ENCODE results near the gene SLC5A10. TPM values are rescaled to one million over a fixed set of nuclear protein-coding genes. Genes with fewer than 3 reads are reported as not detected.

Gene SLC5A10
- total RNA-seq, 2 experiments from 2014 or later = not detected

- Mint-ChIP-seq H3K4me3 (no peak overlapping the region), H3K27ac (no peak overlapping the region), H3K27me3 (no peaks in the 10 kb centered on the region), H3K4me1 (ENCODE audit: low read depth) (peaks cover 5% of the 10 kb centered on the region), H3K36me3 (ENCODE audit: low read depth) (peaks cover 5% of the 10 kb centered on the region), H3K9me3 (no peaks in the 10 kb centered on the region)
- ATAC-seq (no peak), DNase-seq (no peak)
- intact Hi-C loops (cut with micrococcal nuclease) = no loop called here
- ChIA-PET POLR2A (interaction anchor here (0.6 to 1.0 kb wide), 2 partner anchors 12 to 16 kb away, joined by 3 read pairs; partner anchors contain the start of gene FAM83G), CTCF (no interaction called here)
- no peak for TF ChIP-seq CTCF (IDR thresholded peaks at IDR 0.05)
Measured at GRCh38 chr17:19016881-19017280, 64.9 kb downstream of the SLC5A10 start.

GRCh38 chr17:19017401-19017800 lies 65.4 kb downstream of the SLC5A10 start:
- no peak for TF ChIP-seq CTCF (IDR thresholded peaks at IDR 0.05)
- H3K9me3 Mint-ChIP-seq = no peaks in the 10 kb centered on the region

GRCh38 chr17:19017804-19018599 lies 66.0 kb downstream of the SLC5A10 start:
- POLR2A ChIA-PET = interaction anchor here (1.4 to 1.6 kb wide), 2 partner anchors 13 to 18 kb away, joined by 3 to 7 read pairs; partner anchors contain the start of gene FAM83G

More at GRCh38 chr17:19017401-19017800, 65.4 kb downstream of the SLC5A10 start:
- Mint-ChIP-seq H3K27ac (no peak overlapping the region), H3K27me3 (no peaks in the 10 kb centered on the region), H3K4me3 (no peak overlapping the region), H3K4me1 (ENCODE audit: low read depth) (peaks cover 5% of the 10 kb centered on the region), H3K36me3 (ENCODE audit: low read depth) (peaks cover 5% of the 10 kb centered on the region)
- ATAC-seq (no peak), DNase-seq (no peak)
- ChIA-PET CTCF (no interaction called here), POLR2A (interaction anchor here (1.0 kb wide), 1 partner anchor 12 kb away, joined by 3 read pairs; the partner anchor contains the start of gene FAM83G)
- intact Hi-C loops (cut with micrococcal nuclease) = no loop called here

GRCh38 chr17:19018600-19018950 lies 66.6 kb downstream of the SLC5A10 start:
- intact Hi-C loops (cut with micrococcal nuclease) = no loop called here
- no peak for TF ChIP-seq CTCF (IDR thresholded peaks at IDR 0.05)
- peaks cover 6% of the 10 kb centered on the region for H3K36me3 Mint-ChIP-seq (ENCODE audit: low read depth)
- ATAC-seq = no peak
- ChIA-PET POLR2A (interaction anchor here (1.4 to 1.6 kb wide), 2 partner anchors 14 to 18 kb away, joined by 3 to 7 read pairs; partner anchors contain the start of gene FAM83G), CTCF (interaction anchor here (1.5 kb wide), 1 partner anchor 57 kb away, joined by 6 read pairs; no protein-coding TSS in a partner anchor)
- peaks cover 6% of the 10 kb centered on the region for H3K4me1 Mint-ChIP-seq (ENCODE audit: low read depth)
- H3K27ac Mint-ChIP-seq = no peak overlapping the region
- no peaks in the 10 kb centered on the region for H3K27me3 Mint-ChIP-seq
- DNase-seq = no peak
- H3K9me3 Mint-ChIP-seq = no peaks in the 10 kb centered on the region
- no peak overlapping the region for H3K4me3 Mint-ChIP-seq

More at GRCh38 chr17:19017804-19018599, 66.0 kb downstream of the SLC5A10 start:
- no peaks in the 10 kb centered on the region for H3K27me3 Mint-ChIP-seq
- peaks cover 5% of the 10 kb centered on the region for H3K4me1 Mint-ChIP-seq (ENCODE audit: low read depth)
- H3K9me3 Mint-ChIP-seq = no peaks in the 10 kb centered on the region
- no peak overlapping the region for H3K27ac Mint-ChIP-seq
- intact Hi-C loops (cut with micrococcal nuclease) = no loop called here
- peaks cover 5% of the 10 kb centered on the region for H3K36me3 Mint-ChIP-seq (ENCODE audit: low read depth)
- TF ChIP-seq CTCF (IDR thresholded peaks at IDR 0.05) = no peak
- H3K4me3 Mint-ChIP-seq = no peak overlapping the region
- ATAC-seq (no peak), DNase-seq (no peak)
- CTCF ChIA-PET = interaction anchor here (1.5 kb wide), 1 partner anchor 57 kb away, joined by 6 read pairs; no protein-coding TSS in a partner anchor

Measured in activated CD8-positive, alpha-beta T cell treated with anti-CD3 and anti-CD28 coated beads for 36 hours (primary cell).